ENCODE results near the gene ADAMTS2.
"Not testable (repeated sequence)": the region's sequence is repeated elsewhere in the genome, so short reads cannot be mapped to it uniquely, and the experiment has no call there.

Gene ADAMTS2

GRCh38 chr5:179324316-179324715 is 20.9 kb downstream of the ADAMTS2 start:
- not testable (repeated sequence) for DNase-seq

- no peak for DNase-seq
These were observed 22.0 kb downstream of the ADAMTS2 start for GRCh38 chr5:179323026-179323870.

GRCh38 chr5:179322071-179323025 is 22.9 kb downstream of the ADAMTS2 start:
- DNase-seq, result no peak

GRCh38 chr5:179321206-179321987 is 23.9 kb downstream of the ADAMTS2 start:
- DNase-seq, result no peak

GRCh38 chr5:179319741-179320281 is 25.4 kb downstream of the ADAMTS2 start:
- DNase-seq, result no peak

- no peak for DNase-seq
These were observed 26.1 kb downstream of the ADAMTS2 start for GRCh38 chr5:179319123-179319522.

- no peak for DNase-seq
These were observed 26.9 kb downstream of the ADAMTS2 start for GRCh38 chr5:179318221-179318955.

GRCh38 chr5:179317411-179318220 is 27.6 kb downstream of the ADAMTS2 start:
- no peak for DNase-seq

- DNase-seq, result no peak
These were observed 28.3 kb downstream of the ADAMTS2 start for GRCh38 chr5:179316982-179317381.

- DNase-seq, result no peak
These were observed 29.1 kb downstream of the ADAMTS2 start for GRCh38 chr5:179316111-179316551.

- DNase-seq, result no peak
These were observed 29.8 kb downstream of the ADAMTS2 start for GRCh38 chr5:179315356-179315890.

- no peak for DNase-seq
These were observed 30.5 kb downstream of the ADAMTS2 start for GRCh38 chr5:179314606-179315355.

- DNase-seq, result no peak
These were observed 31.3 kb downstream of the ADAMTS2 start for GRCh38 chr5:179313849-179314521.

- no peak for DNase-seq
These were observed 32.6 kb downstream of the ADAMTS2 start for GRCh38 chr5:179312557-179313235.

- DNase-seq, result no peak
These were observed 33.7 kb downstream of the ADAMTS2 start for GRCh38 chr5:179311581-179311980.

- no peak for DNase-seq
These were observed 34.2 kb downstream of the ADAMTS2 start for GRCh38 chr5:179311091-179311470.

- no peak for DNase-seq
These were observed 34.7 kb downstream of the ADAMTS2 start for GRCh38 chr5:179310439-179311090.

- no peak for DNase-seq
These were observed 35.4 kb downstream of the ADAMTS2 start for GRCh38 chr5:179309751-179310320.

All from CD4-positive, alpha-beta T cell treated with Interleukin-12 subunit alpha and Interleukin-12 subunit beta, for 1 hour (primary cell).